Activated CD4-positive, alpha-beta T cell treated with anti-CD3 and anti-CD28 coated beads, Interleukin-2, amount 50 U/mL, for 4 hours (primary cell): Measurements from ENCODE around the gene PYCR2.
"Not testable (repeated sequence)": the region's sequence is repeated elsewhere in the genome, so short reads cannot be mapped to it uniquely, and the experiment has no call there.

Experiments used
- DNase-seq, 2 experiments: peaks; one replicate each; pipeline ENCODE4 v3.0.0-alpha.2; 2020

PYCR2 gene

GRCh38 chr1:225941187-225941941 is 17.3 kb upstream of the PYCR2 start, which contains the start of gene LEFTY2:
Gene LEFTY2, minus strand, starts transcription at chr1:225941220. Its CDS starts 80 bp downstream, at chr1:225941140.
- no peak for DNase-seq

- no peak for DNase-seq
These were observed 16.5 kb upstream of the PYCR2 start for GRCh38 chr1:225940385-225941151.

- DNase-seq = not testable (repeated sequence)
These were observed 15.9 kb upstream of the PYCR2 start for GRCh38 chr1:225939939-225940310.

GRCh38 chr1:225939097-225939938 is 15.3 kb upstream of the PYCR2 start:
- DNase-seq = not testable (repeated sequence)

- no peak for DNase-seq
These were observed 13.3 kb upstream of the PYCR2 start for GRCh38 chr1:225937048-225937968.

- no peak for DNase-seq
These were observed 12.5 kb upstream of the PYCR2 start for GRCh38 chr1:225936523-225936922.

GRCh38 chr1:225936086-225936485 is 12.0 kb upstream of the PYCR2 start:
- DNase-seq = not testable (repeated sequence)

- DNase-seq = no peak
These were observed 10.7 kb upstream of the PYCR2 start for GRCh38 chr1:225934711-225935110.

- DNase-seq = no peak
These were observed 9.0 kb upstream of the PYCR2 start for GRCh38 chr1:225933072-225933471.

- DNase-seq = no peak
These were observed 7.5 kb upstream of the PYCR2 start for GRCh38 chr1:225931270-225932136.

- no peak for DNase-seq
These were observed 6.5 kb upstream of the PYCR2 start for GRCh38 chr1:225930566-225930965.

- not testable (repeated sequence) for DNase-seq
These were observed 5.4 kb upstream of the PYCR2 start for GRCh38 chr1:225929462-225929861.

GRCh38 chr1:225928186-225929175 is 4.4 kb upstream of the PYCR2 start:
- no peak for DNase-seq

- no peak for DNase-seq
These were observed 2.6 kb upstream of the PYCR2 start for GRCh38 chr1:225926551-225927113.

GRCh38 chr1:225923381-225923691 is 714 bp downstream of the PYCR2 start:
- no peak for DNase-seq

GRCh38 chr1:225921734-225922709 is 2.0 kb downstream of the PYCR2 start:
- DNase-seq = no peak

- DNase-seq = no peak
These were observed 4.1 kb downstream of the PYCR2 start for GRCh38 chr1:225919906-225920305.

GRCh38 chr1:225918280-225918679 is 5.8 kb downstream of the PYCR2 start:
- no peak for DNase-seq
